ENCODE measurements around the gene PDZD4. TPM values are rescaled to one million over a fixed set of nuclear protein-coding genes. Genes with fewer than 3 reads are reported as not detected.

Gene PDZD4
- total and polyA plus RNA-seq, 2 experiments from 2014 or later: 30.5 to 230 TPM

- no peak for ATAC-seq
These were observed 65.6 kb downstream of the PDZD4 start for GRCh38 chrX:153764786-153765137.

More at GRCh38 chrX:153764786-153765137, 65.6 kb downstream of the PDZD4 start:
- Mint-ChIP-seq H3K36me3 (ENCODE audit: low read depth) (no peaks in the 10 kb centered on the region), H3K9me3 (no peaks in the 10 kb centered on the region), H3K4me3 (no peak overlapping the region), H3K27me3 (ENCODE audit: insufficient read depth, low read depth, poor library complexity) (peaks cover 6% of the 10 kb centered on the region), H3K27ac (no peak overlapping the region), H3K4me1 (peaks cover 5% of the 10 kb centered on the region; the same call in 2 of the 3 replicates)
- TF ChIP-seq ZNF462 (CRISPR knock-in tag; IDR thresholded peaks at IDR 0.05) (no peak), ZNF331 (CRISPR knock-in tag; IDR thresholded peaks at IDR 0.05; ENCODE audit: low read depth) (no peak), EZH2 (IDR thresholded peaks at IDR 0.05; ENCODE audit: low read depth, unreplicated experiment) (no peak), CTCF (conservative IDR thresholded peaks at IDR 0.05; ENCODE audit: low read depth in 2 of 2) (no peak), REST (IDR thresholded peaks at IDR 0.05; ENCODE audit: unreplicated experiment) (no peak), NANOG (IDR thresholded peaks at IDR 0.05; ENCODE audit: borderline replicate concordance) (no peak), ZNF114 (CRISPR knock-in tag; IDR thresholded peaks at IDR 0.05) (no peak), JUNB (IDR thresholded peaks at IDR 0.05; ENCODE audit: unreplicated experiment) (no peak), ETS1 (IDR thresholded peaks at IDR 0.05) (no peak), EZH2phosphoT487 (IDR thresholded peaks at IDR 0.05; ENCODE audit: unreplicated experiment) (no peak), POLR2AphosphoS5 (IDR thresholded peaks at IDR 0.05; ENCODE audit: low read depth) (no peak), STAT1 (IDR thresholded peaks at IDR 0.05; ENCODE audit: unreplicated experiment) (no peak), CREB1 (CRISPR knock-in tag; IDR thresholded peaks at IDR 0.05; ENCODE audit: low read depth) (no peak)
- no peaks in the 10 kb centered on the region for H4K20me1 ChIP-seq (replicated peaks; ENCODE audit: insufficient read depth)
- no peak overlapping the region for H3K4me3 ChIP-seq
- H3K4me1 ChIP-seq (ENCODE audit: insufficient read depth): no peaks in the 10 kb centered on the region
- no peaks in the 10 kb centered on the region for H3K79me2 ChIP-seq (replicated peaks; ENCODE audit: insufficient read depth)
- H2AFZ ChIP-seq: no peak overlapping the region
- DNase-seq (ENCODE audit: low spot score): no peak
- no peak overlapping the region for H3K27ac ChIP-seq (ENCODE audit: low read depth)
- H3K9me2 ChIP-seq (ENCODE audit: insufficient read depth): no peaks in the 10 kb centered on the region
- no peak overlapping the region for H3K4me2 ChIP-seq
- H3F3A ChIP-seq (replicated peaks; ENCODE audit: low read depth): no peaks in the 10 kb centered on the region
- no peaks in the 10 kb centered on the region for H3K27me3 ChIP-seq (ENCODE audit: insufficient read depth)
- no peaks in the 10 kb centered on the region for H3K36me3 ChIP-seq (ENCODE audit: insufficient read depth)

Data from GM23338 (cell line).